HUES64 (cell line): ENCODE measurements around the gene PSMB9.
"Not testable (repeated sequence)": the region's sequence is repeated elsewhere in the genome, so short reads cannot be mapped to it uniquely, and the experiment has no call there.

Experiments
- H3K27ac ChIP-seq: 2 replicates; pipeline ENCODE4 v1.7.0; 2013; ENCODE audit warnings: low read depth, low read length, inconsistent platforms
- H3K27me3 ChIP-seq: 2 replicates; pipeline ENCODE4 v1.6.1; 2013; ENCODE audit warnings: mild to moderate bottlenecking, low read length; ENCODE audit not compliant: insufficient read depth
- H3K36me3 ChIP-seq: 2 replicates; pipeline ENCODE4 v1.6.1; 2013; ENCODE audit warnings: mild to moderate bottlenecking, low read length; ENCODE audit not compliant: insufficient read depth
- H3K4me1 ChIP-seq: 2 replicates; pipeline ENCODE4 v1.6.1; 2013; ENCODE audit warnings: mild to moderate bottlenecking, low read length, moderate library complexity; ENCODE audit not compliant: insufficient read depth
- H3K4me3 ChIP-seq: 2 replicates; pipeline ENCODE4 v1.5.1; 2013; ENCODE audit warnings: mild to moderate bottlenecking, low read length, moderate library complexity
- H3K9ac ChIP-seq: 2 replicates; pipeline ENCODE4 v1.6.1; 2013; ENCODE audit warnings: mild to moderate bottlenecking, low read depth, low read length
- H3K9me3 ChIP-seq: 2 replicates; pipeline ENCODE4 v1.6.1; 2013; ENCODE audit warnings: low read depth, low read length; ENCODE audit not compliant: insufficient read depth
- WGBS: fragments of 150-250, 120-280 bp; methylation state at CpG from one replicate; pipeline ENCODE4 v1.1.7; 2013; ENCODE audit warnings: missing lambda C conversion rate; 5-methylcytosine and 5-hydroxymethylcytosine counted together

Gene PSMB9

GRCh38 chr6:32865724-32866443, 11.9 kb downstream of the PSMB9 start:
- 81% methylated on average over 9 of the region's 10 CpGs for WGBS
- H3K9me3 ChIP-seq = no peaks in the 10 kb centered on the region
- no peak overlapping the region for H3K9ac ChIP-seq
- H3K4me3 ChIP-seq = no peak overlapping the region
- H3K36me3 ChIP-seq = no peaks in the 10 kb centered on the region
- peaks cover 3% of the 10 kb centered on the region; the same call in 1 of the 2 replicates for H3K4me1 ChIP-seq
- peaks cover 12% of the 10 kb centered on the region; the same call in 1 of the 2 replicates for H3K27me3 ChIP-seq
- no peak overlapping the region for H3K27ac ChIP-seq

DNA sequence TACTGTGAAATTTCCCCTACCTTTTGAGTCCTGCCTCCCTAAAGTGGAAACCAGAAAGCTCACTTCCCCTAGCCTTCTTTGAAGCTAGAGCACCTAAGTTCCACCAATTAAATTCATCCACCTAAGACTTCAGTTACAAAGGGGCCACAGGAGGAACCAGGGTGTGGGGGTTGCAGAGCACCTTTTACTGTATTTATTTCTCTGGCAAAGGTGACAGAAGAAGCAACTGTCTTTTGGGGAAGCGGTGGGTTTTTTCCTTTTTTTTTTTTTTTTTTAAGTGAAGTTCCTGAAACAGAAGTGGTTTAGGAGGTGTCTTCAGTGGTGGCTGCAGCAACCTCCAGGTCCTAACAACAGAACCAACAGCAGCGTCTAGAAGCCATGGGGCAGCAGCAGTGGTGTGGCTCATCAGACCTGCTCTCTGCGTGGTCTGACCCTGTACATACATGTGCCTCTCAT, 13.1 kb downstream of the PSMB9 start:
- Histone ChIP-seq H3K4me3 (no peak overlapping the region), H3K27me3 (peaks cover 16% of the 10 kb centered on the region; the same call in 1 of the 2 replicates), H3K27ac (no peak overlapping the region), H3K9ac (no peak overlapping the region), H3K4me1 (no peaks in the 10 kb centered on the region), H3K9me3 (no peaks in the 10 kb centered on the region), H3K36me3 (no peaks in the 10 kb centered on the region)
- 85% methylated on average over 3 of the region's 3 CpGs for WGBS

DNA sequence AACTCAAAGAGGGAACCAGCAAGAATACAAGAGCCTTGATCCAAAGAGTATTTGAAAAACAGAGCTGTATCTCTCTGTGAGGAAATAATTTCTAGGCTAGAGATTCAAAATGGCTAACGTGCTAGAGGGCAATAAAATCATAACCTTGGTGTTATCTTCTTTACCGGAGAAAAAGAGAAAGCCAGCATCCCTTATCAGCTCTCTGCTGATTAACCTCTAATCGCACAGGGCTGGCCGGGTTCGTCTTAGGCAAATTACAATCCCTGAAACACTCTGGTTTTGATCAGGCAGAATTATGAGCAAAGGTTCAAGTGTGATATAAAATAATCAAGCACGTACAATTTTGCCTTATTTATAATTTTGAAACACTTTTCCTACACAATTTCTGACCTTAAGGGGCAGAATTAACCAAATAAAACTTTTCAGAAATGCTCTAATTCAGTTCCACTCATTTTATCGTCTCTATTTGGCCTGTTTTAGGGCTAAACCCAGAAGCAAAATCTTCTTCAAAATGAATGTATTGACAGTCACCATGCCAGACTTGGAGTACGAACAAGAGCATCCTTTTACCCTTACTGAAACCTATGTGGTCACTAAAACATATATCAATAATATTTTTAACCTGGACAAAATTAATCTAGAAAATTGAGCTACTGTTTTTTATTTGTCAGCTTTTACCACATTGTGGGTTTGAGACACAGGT, 13.7 kb downstream of the PSMB9 start:
- H3K4me1 ChIP-seq = no peaks in the 10 kb centered on the region
- no peaks in the 10 kb centered on the region for H3K36me3 ChIP-seq
- H3K27ac ChIP-seq = no peak overlapping the region
- H3K9ac ChIP-seq = no peak overlapping the region
- peaks cover 16% of the 10 kb centered on the region; the same call in 1 of the 2 replicates for H3K27me3 ChIP-seq
- no peaks in the 10 kb centered on the region for H3K9me3 ChIP-seq
- 74% methylated on average over 8 of the region's 8 CpGs for WGBS
- no peak overlapping the region for H3K4me3 ChIP-seq

GRCh38 chr6:32868257-32868788, 14.3 kb downstream of the PSMB9 start:
- Histone ChIP-seq H3K36me3 (no peaks in the 10 kb centered on the region), H3K27ac (no peak overlapping the region), H3K4me3 (no peak overlapping the region), H3K9me3 (no peaks in the 10 kb centered on the region), H3K4me1 (no peaks in the 10 kb centered on the region), H3K27me3 (peaks cover 16% of the 10 kb centered on the region; the same call in 1 of the 2 replicates), H3K9ac (no peak overlapping the region)
- WGBS = 4% methylated on average over 3 of the region's 5 CpGs

- WGBS = 83% methylated on average over 1 of the region's 1 CpG
- not testable (repeated sequence) for H3K9ac ChIP-seq, H3K4me3 ChIP-seq, H3K4me1 ChIP-seq, H3K27ac ChIP-seq, H3K36me3 ChIP-seq, H3K9me3 ChIP-seq
- H3K27me3 ChIP-seq = peaks cover 19% of the 10 kb centered on the region; the same call in 1 of the 2 replicates
Measured at GRCh38 chr6:32873947-32874346, 20.0 kb downstream of the PSMB9 start.

- WGBS = 80% methylated on average over 2 of the region's 2 CpGs
- peaks cover 8% of the 10 kb centered on the region; the same call in 1 of the 2 replicates for H3K27me3 ChIP-seq
- H3K9me3 ChIP-seq = no peaks in the 10 kb centered on the region
- H3K27ac ChIP-seq = no peak overlapping the region
- H3K36me3 ChIP-seq = no peaks in the 10 kb centered on the region
- H3K4me1 ChIP-seq = no peaks in the 10 kb centered on the region
- H3K9ac ChIP-seq = no peak overlapping the region
- H3K4me3 ChIP-seq = no peak overlapping the region
Measured at GRCh38 chr6:32876603-32877002, 22.6 kb downstream of the PSMB9 start.

- 95% methylated on average over 35 of the region's 35 CpGs for WGBS
- no peak overlapping the region for H3K9ac ChIP-seq
Measured at GRCh38 chr6:32879691-32880090, 25.7 kb downstream of the PSMB9 start.

GRCh38 chr6:32880962-32881361, 27.0 kb downstream of the PSMB9 start:
- not testable (repeated sequence) for H3K9me3 ChIP-seq, H3K36me3 ChIP-seq, H3K4me3 ChIP-seq, H3K9ac ChIP-seq, H3K4me1 ChIP-seq, H3K27me3 ChIP-seq, H3K27ac ChIP-seq
- 82% methylated on average over 3 of the region's 3 CpGs for WGBS

More at GRCh38 chr6:32879691-32880090, 25.7 kb downstream of the PSMB9 start:
- no peak overlapping the region for H3K27ac ChIP-seq
- H3K4me3 ChIP-seq = no peak overlapping the region
- H3K36me3 ChIP-seq = no peaks in the 10 kb centered on the region
- H3K4me1 ChIP-seq = no peaks in the 10 kb centered on the region
- peaks cover 8% of the 10 kb centered on the region; the same call in 1 of the 2 replicates for H3K27me3 ChIP-seq
- no peaks in the 10 kb centered on the region for H3K9me3 ChIP-seq

GRCh38 chr6:32882879-32883250, 28.9 kb downstream of the PSMB9 start:
- Histone ChIP-seq H3K4me3 (no peak overlapping the region), H3K9ac (no peak overlapping the region), H3K4me1 (no peaks in the 10 kb centered on the region), H3K36me3 (no peaks in the 10 kb centered on the region), H3K27me3 (no peaks in the 10 kb centered on the region), H3K27ac (no peak overlapping the region), H3K9me3 (no peaks in the 10 kb centered on the region)
- WGBS = 68% methylated on average over 1 of the region's 1 CpG

DNA sequence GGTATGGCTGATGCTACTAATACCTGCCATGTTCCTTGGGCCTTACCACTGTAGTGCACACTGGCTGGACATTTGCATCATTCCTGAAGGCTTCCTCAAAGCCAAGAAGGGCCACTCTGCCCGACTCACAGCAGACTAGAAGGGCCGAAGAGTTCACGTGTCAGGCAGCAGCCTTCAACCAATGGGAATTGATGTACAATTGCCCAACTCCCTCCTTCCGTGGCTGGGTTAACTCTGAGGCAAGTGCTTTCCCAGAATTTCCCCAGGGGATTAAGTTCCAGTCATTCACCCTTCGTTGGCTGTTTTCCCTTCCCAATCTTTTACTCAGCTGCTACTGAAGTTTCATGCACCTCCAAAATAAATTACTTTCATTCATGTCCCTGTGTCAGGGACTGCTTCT, 29.8 kb downstream of the PSMB9 start:
- H3K9me3 ChIP-seq = no peaks in the 10 kb centered on the region
- 41% methylated on average over 5 of the region's 5 CpGs for WGBS
- H3K4me1 ChIP-seq = no peaks in the 10 kb centered on the region
- H3K4me3 ChIP-seq = no peak overlapping the region
- H3K27me3 ChIP-seq = no peaks in the 10 kb centered on the region
- no peak overlapping the region for H3K27ac ChIP-seq
- H3K9ac ChIP-seq = no peak overlapping the region
- no peaks in the 10 kb centered on the region for H3K36me3 ChIP-seq

DNA sequence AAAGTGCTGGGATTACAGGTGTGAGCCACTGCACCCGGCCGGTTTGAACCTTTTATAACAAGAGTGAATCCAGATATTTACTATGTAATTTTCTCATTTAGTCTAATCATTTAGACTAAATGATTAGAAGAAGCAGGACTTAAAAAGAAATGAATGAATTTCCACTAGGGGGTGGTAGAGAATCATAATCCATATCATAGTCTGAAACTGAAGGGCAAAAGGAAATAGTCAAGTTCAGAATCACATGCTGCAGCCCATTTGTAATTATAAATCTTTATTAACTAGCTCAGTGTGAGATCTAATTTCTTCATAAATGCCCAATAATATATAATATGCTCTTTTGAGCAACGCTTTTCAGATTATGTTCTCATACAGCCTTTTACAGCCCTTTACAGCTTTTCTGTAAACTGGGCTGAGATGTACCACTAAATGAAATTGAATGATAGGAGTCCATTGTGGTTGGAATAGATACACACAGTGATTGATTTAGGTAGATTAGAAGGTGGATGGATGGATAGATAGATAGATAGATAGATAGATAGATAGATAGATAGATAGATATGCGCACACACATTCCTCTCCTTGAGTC, 31.8 kb downstream of the PSMB9 start:
- no peak overlapping the region for H3K4me3 ChIP-seq
- H3K27me3 ChIP-seq = no peaks in the 10 kb centered on the region
- H3K36me3 ChIP-seq = no peaks in the 10 kb centered on the region
- no peak overlapping the region for H3K27ac ChIP-seq
- no peaks in the 10 kb centered on the region for H3K9me3 ChIP-seq
- no peaks in the 10 kb centered on the region for H3K4me1 ChIP-seq
- WGBS = 86% methylated on average over 2 of the region's 4 CpGs
- no peak overlapping the region for H3K9ac ChIP-seq
